ENCODE measurements around the gene VASN. TPM values are rescaled to one million over a fixed set of nuclear protein-coding genes. Genes with fewer than 3 reads are reported as not detected.

VASN gene
- polyA plus RNA-seq, 3 donors = 6.0 to 33.9 (median 13.3) TPM

DNA sequence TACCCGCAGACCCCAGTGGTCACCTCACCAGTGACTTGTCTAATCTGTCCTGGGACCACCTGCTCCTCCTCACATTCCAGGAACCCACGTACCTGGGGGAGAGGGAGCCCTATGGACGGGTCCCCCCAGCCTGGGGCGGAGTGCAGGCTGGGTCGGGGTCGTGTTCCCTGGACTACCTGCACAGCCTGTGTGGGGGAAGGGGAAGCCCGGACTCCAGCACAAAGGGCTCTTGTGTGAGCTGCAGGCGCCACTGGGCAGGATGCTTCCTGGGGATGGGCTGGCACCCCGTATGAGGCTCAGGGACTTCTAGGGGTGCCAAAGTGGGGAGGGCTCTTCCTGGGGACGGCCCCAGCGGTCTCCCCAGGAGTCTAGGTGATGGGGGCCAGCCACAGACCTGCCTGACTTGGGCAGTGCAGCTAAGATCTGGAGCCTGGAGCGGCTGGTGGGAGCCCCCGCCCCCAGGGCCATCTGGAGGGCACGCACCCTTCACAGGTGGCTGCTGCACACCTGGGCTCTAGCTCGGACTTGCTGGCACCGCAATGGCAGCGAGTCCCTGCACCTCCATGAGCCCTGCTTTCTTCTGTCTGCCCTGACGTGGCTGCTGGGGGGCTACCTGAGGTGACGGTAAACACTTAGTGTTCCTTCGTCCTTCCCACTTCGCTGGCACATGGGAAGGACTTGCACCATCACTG lies 7.5 kb downstream of the VASN start:
- H3K27ac ChIP-seq (ENCODE audit: low read depth, low read length) = no peak overlapping the region
- WGBS, 3 donors = 85 to 93% (median 90%) methylated on average over 21 of the region's 21 CpGs

DNA sequence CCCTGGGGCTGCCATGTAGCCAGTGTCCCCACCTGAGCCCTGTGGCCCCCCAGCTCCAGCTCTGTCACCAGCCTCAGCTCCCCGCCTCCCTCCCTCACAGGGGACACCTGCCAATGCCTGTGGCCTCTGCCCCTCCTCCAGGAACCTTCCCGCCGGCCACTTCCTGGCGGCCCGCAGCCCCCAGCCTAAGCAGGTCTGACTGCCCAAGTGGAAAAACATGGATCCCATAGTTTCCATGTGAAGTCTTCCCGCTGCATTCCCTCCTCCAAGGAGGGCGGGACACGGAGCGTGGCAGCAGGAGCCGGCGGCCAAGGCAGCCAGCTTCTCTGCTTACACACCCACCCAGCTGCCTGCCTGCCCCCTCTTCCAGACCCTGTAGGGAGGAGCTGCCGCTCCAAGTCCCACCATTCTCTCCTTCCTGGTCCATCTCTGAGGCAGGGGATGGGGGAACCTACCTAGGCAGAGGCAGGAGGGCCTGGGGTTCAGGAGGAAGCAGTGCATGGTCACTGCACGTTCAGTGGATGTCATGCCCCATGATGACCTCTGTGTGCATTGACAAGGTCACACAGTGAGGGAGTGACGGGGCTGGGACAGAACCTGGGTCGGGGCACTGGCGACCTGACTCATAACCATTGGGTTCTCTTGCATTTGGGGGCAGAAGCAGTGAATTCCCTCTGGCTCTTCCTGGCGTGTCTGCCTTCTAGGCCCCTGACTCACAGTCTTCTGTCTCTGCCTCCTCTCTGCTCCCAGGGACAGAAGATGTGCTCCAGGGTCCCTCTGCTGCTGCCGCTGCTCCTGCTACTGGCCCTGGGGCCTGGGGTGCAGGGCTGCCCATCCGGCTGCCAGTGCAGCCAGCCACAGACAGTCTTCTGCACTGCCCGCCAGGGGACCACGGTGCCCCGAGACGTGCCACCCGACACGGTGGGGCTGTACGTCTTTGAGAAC lies 8.7 kb downstream of the VASN start:
- no peak overlapping the region for H3K27ac ChIP-seq (ENCODE audit: low read depth, low read length)
- 82 to 87% (median 82%) methylated on average over 26 of the region's 26 CpGs for WGBS, 3 donors

GRCh38 chr16:4381072-4381934 lies 9.7 kb downstream of the VASN start:
- WGBS, 3 donors = 91 to 95% (median 93%) methylated on average over 57 to 59 of the region's 59 CpGs
- no peak overlapping the region for H3K27ac ChIP-seq (ENCODE audit: low read depth, low read length)

- H3K27ac ChIP-seq (ENCODE audit: low read depth, low read length) = no peak overlapping the region
- WGBS, 3 donors = 93 to 94% (median 93%) methylated on average over 54 to 55 of the region's 55 CpGs
Observed at GRCh38 chr16:4381935-4382794, 10.5 kb downstream of the VASN start.

DNA sequence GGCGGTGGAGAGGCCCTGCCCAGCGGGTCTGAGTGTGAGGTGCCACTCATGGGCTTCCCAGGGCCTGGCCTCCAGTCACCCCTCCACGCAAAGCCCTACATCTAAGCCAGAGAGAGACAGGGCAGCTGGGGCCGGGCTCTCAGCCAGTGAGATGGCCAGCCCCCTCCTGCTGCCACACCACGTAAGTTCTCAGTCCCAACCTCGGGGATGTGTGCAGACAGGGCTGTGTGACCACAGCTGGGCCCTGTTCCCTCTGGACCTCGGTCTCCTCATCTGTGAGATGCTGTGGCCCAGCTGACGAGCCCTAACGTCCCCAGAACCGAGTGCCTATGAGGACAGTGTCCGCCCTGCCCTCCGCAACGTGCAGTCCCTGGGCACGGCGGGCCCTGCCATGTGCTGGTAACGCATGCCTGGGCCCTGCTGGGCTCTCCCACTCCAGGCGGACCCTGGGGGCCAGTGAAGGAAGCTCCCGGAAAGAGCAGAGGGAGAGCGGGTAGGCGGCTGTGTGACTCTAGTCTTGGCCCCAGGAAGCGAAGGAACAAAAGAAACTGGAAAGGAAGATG lies 11.2 kb downstream of the VASN start:
- no peak overlapping the region for H3K27ac ChIP-seq (ENCODE audit: low read depth, low read length)
- WGBS, 3 donors = 86 to 90% (median 88%) methylated on average over 21 of the region's 21 CpGs

GRCh38 chr16:4383591-4384444 lies 12.2 kb downstream of the VASN start:
- no peak overlapping the region for H3K27ac ChIP-seq (ENCODE audit: low read depth, low read length)
- WGBS, 3 donors = 87 to 93% (median 89%) methylated on average over 12 of the region's 12 CpGs

- WGBS, 3 donors = 56 to 73% (median 64%) methylated on average over 17 to 20 of the region's 20 CpGs
- no peak overlapping the region for H3K27ac ChIP-seq (ENCODE audit: low read depth, low read length)
Observed at GRCh38 chr16:4384509-4384942, 12.9 kb downstream of the VASN start.

GRCh38 chr16:4385066-4385788 lies 13.6 kb downstream of the VASN start:
- WGBS, 3 donors = 79 to 83% (median 79%) methylated on average over 19 to 20 of the region's 20 CpGs
- H3K27ac ChIP-seq (ENCODE audit: low read depth, low read length) = no peak overlapping the region

DNA sequence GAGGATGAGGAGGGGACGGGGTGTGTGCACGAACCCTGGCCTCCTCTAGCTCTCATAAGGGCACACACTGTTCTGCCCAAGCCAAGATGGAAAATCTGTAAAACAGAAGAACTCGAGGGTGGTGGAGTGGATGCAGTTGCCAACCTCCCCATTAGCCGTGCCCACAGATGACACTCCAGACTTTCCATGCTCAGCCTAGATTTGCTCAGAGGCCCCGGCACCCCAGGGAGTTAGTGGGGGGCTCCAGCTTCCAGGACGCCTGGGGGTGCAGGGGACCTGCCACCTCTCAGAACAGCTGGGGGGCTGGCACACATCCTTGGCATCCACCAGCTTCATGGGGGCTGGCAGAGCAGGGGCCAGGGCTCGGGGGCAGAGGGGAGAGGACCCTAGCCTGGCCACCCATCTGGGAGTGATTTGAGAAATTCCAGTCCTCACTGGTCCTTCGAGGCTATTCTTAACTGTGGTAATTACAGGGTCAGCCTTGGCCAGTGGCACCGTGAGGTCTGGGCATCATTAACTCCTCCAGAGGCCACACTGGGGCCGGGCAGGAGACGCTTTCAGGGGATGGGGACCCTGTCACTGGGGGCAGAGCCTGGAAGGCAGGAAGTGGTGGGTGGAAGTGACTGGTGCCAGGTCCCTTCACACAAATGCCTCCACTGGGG lies 14.3 kb downstream of the VASN start:
- H3K27ac ChIP-seq (ENCODE audit: low read depth, low read length) = no peak overlapping the region
- 79 to 84% (median 81%) methylated on average over 11 of the region's 11 CpGs for WGBS, 3 donors

- WGBS, 3 donors = 65 to 88% (median 79%) methylated on average over 8 of the region's 8 CpGs
- H3K27ac ChIP-seq (ENCODE audit: low read depth, low read length) = no peak overlapping the region
Observed at GRCh38 chr16:4386451-4386805, 14.8 kb downstream of the VASN start.

- H3K27ac ChIP-seq (ENCODE audit: low read depth, low read length) = no peak overlapping the region
- 79 to 88% (median 83%) methylated on average over 10 of the region's 10 CpGs for WGBS, 3 donors
Observed at GRCh38 chr16:4386951-4387565, 15.4 kb downstream of the VASN start.

DNA sequence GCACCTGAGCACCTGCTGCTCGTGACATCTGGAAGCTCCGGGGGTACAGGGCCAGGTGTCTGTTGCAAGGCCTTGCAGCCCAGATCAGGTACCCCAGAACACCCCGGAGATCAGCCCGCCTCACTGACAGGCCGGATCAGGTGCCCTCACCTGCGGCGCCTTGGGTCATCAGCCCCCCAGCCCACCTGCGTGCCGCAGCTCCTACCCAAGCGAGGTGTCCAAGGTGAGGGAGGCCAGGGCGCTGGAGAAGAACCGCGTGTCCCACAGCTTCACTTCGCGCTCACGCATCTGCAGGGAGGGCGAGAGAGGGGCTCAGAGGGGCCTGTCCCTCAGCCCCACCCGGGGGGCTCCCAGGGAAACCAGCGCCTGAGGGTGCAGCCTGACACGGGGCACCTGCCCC lies 16.1 kb downstream of the VASN start:
- 88 to 91% (median 91%) methylated on average over 20 of the region's 20 CpGs for WGBS, 3 donors
- no peak overlapping the region for H3K27ac ChIP-seq (ENCODE audit: low read depth, low read length)

GRCh38 chr16:4388271-4389021 lies 16.8 kb downstream of the VASN start:
- 75 to 83% (median 81%) methylated on average over 19 of the region's 19 CpGs for WGBS, 3 donors
- no peak overlapping the region for H3K27ac ChIP-seq (ENCODE audit: low read depth, low read length)

- H3K27ac ChIP-seq (ENCODE audit: low read depth, low read length) = no peak overlapping the region
- 74 to 85% (median 77%) methylated on average over 27 of the region's 27 CpGs for WGBS, 3 donors
Observed at GRCh38 chr16:4389051-4389955, 17.7 kb downstream of the VASN start.
